ENCODE measurements around the gene FMNL3. TPM values are rescaled to one million over a fixed set of nuclear protein-coding genes. Genes with fewer than 3 reads are reported as not detected.

The FMNL3 gene
- polyA plus RNA-seq, 1 of the 3 experiments (the other 2 are of a cell fraction), result 10.2 TPM

DNA sequence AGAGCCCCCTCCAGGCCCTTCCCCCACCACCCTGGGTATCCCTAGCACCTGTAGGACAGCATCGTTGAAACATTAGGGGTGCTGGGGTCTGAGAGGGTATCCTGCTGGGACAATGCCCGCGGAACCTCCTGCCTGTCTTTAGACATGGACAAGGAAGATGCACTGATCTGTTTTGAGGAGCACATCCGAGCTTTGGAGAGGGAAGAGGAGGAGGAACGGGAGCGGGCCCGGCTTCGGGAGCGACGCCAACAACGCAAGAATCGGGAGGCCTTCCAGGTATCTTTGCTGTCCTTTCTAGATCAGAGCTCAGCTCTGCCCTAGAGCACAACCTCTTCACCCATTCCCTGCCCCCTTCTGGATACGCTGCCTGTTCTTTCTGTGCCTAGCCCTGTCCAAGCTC is 70.6 kb downstream of the FMNL3 start:
- Histone ChIP-seq H3K27me3 (ENCODE audit: insufficient read depth) (no peaks in the 10 kb centered on the region), H3K79me2 (ENCODE audit: insufficient read depth) (no peaks in the 10 kb centered on the region), H4K20me1 (ENCODE audit: insufficient read depth) (no peaks in the 10 kb centered on the region), H2AFZ (ENCODE audit: low read depth) (no peak overlapping the region), H3K4me2 (no peak overlapping the region), H3F3A (replicated peaks; ENCODE audit: insufficient read depth) (peaks cover 15% of the 10 kb centered on the region), H3K9ac (no peak overlapping the region), H3K9me2 (no peaks in the 10 kb centered on the region), H3K27ac (ENCODE audit: low read depth in 2 of 2, low read length in 1 of 2) (peak overlapping the region in 1 of 2 experiments; percentile 82; a peak in 1 of 4 replicates), H3K9me3 (no peaks in the 10 kb centered on the region), H3K4me1 (ENCODE audit: control insufficient read depth in 1 of 2, insufficient read depth in 2 of 2, low read depth in 1 of 2, low read length in 1 of 2) (peaks cover 0 to 14% of the 10 kb centered on the region in 2 experiments; a peak in 2 of 4 replicates), H3K36me3 (replicated peaks in 1 of 2; ENCODE audit: control insufficient read depth in 1 of 2, insufficient read depth in 2 of 2, low read length in 1 of 2) (peaks cover 7 to 48% of the 10 kb centered on the region in 2 experiments), H3K4me3 (ENCODE audit: low read depth in 2 of 2, low read length in 1 of 2) (no peak overlapping the region)
- ChIA-PET POLR2A (interaction anchor here (1.0 to 3.3 kb wide), 3 partner anchors 13 to 105 kb away, joined by 4 to 20 read pairs (median 10); partner anchors contain the start of genes PRPF40B and TMBIM6), CTCF (interaction anchor here (0.7 to 30.5 kb wide), 24 partner anchors 7 to 278 kb away, joined by 3 to 590 read pairs (median 8); partner anchors contain the start of genes FMNL3, PRPF40B and TMBIM6)
- WGBS (ENCODE audit: low lambda C conversion rate), result 92% methylated on average over 13 of the region's 13 CpGs
- no peak for DNase-seq
- TF ChIP-seq NFIC (IDR thresholded peaks at IDR 0.05; ENCODE audit: borderline replicate concordance) (no peak), NRF1 (IDR thresholded peaks at IDR 0.05; ENCODE audit: low read depth, low read length) (no peak), RFX5 (IDR thresholded peaks at IDR 0.05; ENCODE audit: low read length) (no peak), ELF1 (IDR thresholded peaks at IDR 0.05) (no peak), GATA2 (CRISPR knock-in tag; IDR thresholded peaks at IDR 0.05) (no peak), POLR2AphosphoS5 (IDR thresholded peaks at IDR 0.05; ENCODE audit: low read depth, low read length) (no peak)
- TF ChIP-seq, protein P1, sequence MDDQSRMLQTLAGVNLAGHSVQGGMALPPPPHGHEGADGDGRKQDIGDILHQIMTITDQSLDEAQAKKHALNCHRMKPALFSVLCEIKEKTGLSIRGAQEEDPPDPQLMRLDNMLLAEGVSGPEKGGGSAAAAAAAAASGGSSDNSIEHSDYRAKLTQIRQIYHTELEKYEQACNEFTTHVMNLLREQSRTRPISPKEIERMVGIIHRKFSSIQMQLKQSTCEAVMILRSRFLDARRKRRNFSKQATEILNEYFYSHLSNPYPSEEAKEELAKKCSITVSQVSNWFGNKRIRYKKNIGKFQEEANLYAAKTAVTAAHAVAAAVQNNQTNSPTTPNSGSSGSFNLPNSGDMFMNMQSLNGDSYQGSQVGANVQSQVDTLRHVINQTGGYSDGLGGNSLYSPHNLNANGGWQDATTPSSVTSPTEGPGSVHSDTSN (IDR thresholded peaks at IDR 0.05), result no peak
- TF ChIP-seq, protein P2, sequence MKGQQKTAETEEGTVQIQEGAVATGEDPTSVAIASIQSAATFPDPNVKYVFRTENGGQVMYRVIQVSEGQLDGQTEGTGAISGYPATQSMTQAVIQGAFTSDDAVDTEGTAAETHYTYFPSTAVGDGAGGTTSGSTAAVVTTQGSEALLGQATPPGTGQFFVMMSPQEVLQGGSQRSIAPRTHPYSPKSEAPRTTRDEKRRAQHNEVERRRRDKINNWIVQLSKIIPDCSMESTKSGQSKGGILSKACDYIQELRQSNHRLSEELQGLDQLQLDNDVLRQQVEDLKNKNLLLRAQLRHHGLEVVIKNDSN (IDR thresholded peaks at IDR 0.05; ENCODE audit: borderline replicate concordance, low read depth), result no peak
- TF ChIP-seq, protein P3, sequence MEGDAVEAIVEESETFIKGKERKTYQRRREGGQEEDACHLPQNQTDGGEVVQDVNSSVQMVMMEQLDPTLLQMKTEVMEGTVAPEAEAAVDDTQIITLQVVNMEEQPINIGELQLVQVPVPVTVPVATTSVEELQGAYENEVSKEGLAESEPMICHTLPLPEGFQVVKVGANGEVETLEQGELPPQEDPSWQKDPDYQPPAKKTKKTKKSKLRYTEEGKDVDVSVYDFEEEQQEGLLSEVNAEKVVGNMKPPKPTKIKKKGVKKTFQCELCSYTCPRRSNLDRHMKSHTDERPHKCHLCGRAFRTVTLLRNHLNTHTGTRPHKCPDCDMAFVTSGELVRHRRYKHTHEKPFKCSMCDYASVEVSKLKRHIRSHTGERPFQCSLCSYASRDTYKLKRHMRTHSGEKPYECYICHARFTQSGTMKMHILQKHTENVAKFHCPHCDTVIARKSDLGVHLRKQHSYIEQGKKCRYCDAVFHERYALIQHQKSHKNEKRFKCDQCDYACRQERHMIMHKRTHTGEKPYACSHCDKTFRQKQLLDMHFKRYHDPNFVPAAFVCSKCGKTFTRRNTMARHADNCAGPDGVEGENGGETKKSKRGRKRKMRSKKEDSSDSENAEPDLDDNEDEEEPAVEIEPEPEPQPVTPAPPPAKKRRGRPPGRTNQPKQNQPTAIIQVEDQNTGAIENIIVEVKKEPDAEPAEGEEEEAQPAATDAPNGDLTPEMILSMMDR (IDR thresholded peaks at IDR 0.05), result no peak
- TF ChIP-seq, protein P4, sequence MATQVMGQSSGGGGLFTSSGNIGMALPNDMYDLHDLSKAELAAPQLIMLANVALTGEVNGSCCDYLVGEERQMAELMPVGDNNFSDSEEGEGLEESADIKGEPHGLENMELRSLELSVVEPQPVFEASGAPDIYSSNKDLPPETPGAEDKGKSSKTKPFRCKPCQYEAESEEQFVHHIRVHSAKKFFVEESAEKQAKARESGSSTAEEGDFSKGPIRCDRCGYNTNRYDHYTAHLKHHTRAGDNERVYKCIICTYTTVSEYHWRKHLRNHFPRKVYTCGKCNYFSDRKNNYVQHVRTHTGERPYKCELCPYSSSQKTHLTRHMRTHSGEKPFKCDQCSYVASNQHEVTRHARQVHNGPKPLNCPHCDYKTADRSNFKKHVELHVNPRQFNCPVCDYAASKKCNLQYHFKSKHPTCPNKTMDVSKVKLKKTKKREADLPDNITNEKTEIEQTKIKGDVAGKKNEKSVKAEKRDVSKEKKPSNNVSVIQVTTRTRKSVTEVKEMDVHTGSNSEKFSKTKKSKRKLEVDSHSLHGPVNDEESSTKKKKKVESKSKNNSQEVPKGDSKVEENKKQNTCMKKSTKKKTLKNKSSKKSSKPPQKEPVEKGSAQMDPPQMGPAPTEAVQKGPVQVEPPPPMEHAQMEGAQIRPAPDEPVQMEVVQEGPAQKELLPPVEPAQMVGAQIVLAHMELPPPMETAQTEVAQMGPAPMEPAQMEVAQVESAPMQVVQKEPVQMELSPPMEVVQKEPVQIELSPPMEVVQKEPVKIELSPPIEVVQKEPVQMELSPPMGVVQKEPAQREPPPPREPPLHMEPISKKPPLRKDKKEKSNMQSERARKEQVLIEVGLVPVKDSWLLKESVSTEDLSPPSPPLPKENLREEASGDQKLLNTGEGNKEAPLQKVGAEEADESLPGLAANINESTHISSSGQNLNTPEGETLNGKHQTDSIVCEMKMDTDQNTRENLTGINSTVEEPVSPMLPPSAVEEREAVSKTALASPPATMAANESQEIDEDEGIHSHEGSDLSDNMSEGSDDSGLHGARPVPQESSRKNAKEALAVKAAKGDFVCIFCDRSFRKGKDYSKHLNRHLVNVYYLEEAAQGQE (IDR thresholded peaks at IDR 0.05; ENCODE audit: low read depth, low read length), result no peak
- TF ChIP-seq, protein P5, sequence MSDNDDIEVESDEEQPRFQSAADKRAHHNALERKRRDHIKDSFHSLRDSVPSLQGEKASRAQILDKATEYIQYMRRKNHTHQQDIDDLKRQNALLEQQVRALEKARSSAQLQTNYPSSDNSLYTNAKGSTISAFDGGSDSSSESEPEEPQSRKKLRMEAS (IDR thresholded peaks at IDR 0.05; ENCODE audit: low read depth), result no peak
